B cell (primary cell): ENCODE measurements around the gene NOS3. TPM values are rescaled to one million over a fixed set of nuclear protein-coding genes. Genes with fewer than 3 reads are reported as not detected.
A peak's percentile ranks its signal among the peaks of the same experiment; 100 is the strongest.

Source experiments
- ATAC-seq: fragments of 200-7000 bp; cut with Tn5 transposase; one replicate; pipeline ENCODE4 v1.10.0; 2021; ENCODE audit warnings: low read depth, mild to moderate bottlenecking, moderate number of reproducible peaks, moderate library complexity
- CTCF ChIA-PET: fragments of 350-600 bp; sonication (Branson Sonifier 250); formaldehyde crosslinking; loops from one replicate; lab custom pipeline; 2021; ENCODE audit warnings: antibody characterized with exemption, inconsistent platforms; lab: Charles Lee
- POLR2A ChIA-PET: fragments of 350-600 bp; sonication (Branson Sonifier 250); formaldehyde crosslinking; loops from one replicate; lab custom pipeline; 2021; ENCODE audit warnings: antibody characterized with exemption; lab: Charles Lee
- DNase-seq: peaks from one replicate; pipeline ENCODE4 v3.0.0; 2013
- H2AFZ ChIP-seq: 2 replicates; pipeline ENCODE4 v1.6.1; 2012; ENCODE audit warnings: mild to moderate bottlenecking, low read depth, low read length; ENCODE audit not compliant: insufficient read depth, poor library complexity, severe bottlenecking
- H3K27ac ChIP-seq, 2 donors: 1 replicate in 1 of 2; 2 replicates in 1 of 2; pipeline ENCODE4 v1.5.1; 2012 to 2013; ENCODE audit warnings: low read length in 2 of 2, mild to moderate bottlenecking in 2 of 2, moderate library complexity in 1 of 2
- H3K27me3 ChIP-seq, 4 experiments: fragments of 200-600 bp in 1 of 4; sonication (generic) in 1 of 4; replicated peaks in 1 of 4; 1 replicate in 2 of 4; 2 replicates in 2 of 4; pipeline versions ENCODE4 v1.6.1 to v1.7.0; 2013 to 2016; ENCODE audit warnings: low read length in 3 of 4, mild to moderate bottlenecking in 2 of 4, mixed read lengths in 1 of 4, moderate library complexity in 1 of 4; ENCODE audit not compliant: insufficient read depth in 4 of 4, control insufficient read depth in 3 of 4; ENCODE audit errors: control extremely low read depth in 1 of 4
- H3K36me3 ChIP-seq, 2 experiments: replicated peaks in 1 of 2; 1 replicate in 1 of 2; 2 replicates in 1 of 2; pipeline versions ENCODE4 v1.6.1 to v1.7.1; 2013; ENCODE audit warnings: low read length in 1 of 2; ENCODE audit not compliant: insufficient read depth in 2 of 2, control insufficient read depth in 1 of 2; ENCODE audit errors: control extremely low read depth in 1 of 2, extremely low read depth in 1 of 2
- H3K4me1 ChIP-seq, 2 donors: fragments of 200-600 bp in 1 of 2; sonication (generic) in 1 of 2; 1 replicate in 1 of 2; 2 replicates in 1 of 2; pipeline versions ENCODE4 v1.5.1 to v1.6.1; 2013 to 2017; ENCODE audit warnings: low read length in 2 of 2; ENCODE audit not compliant: control insufficient read depth in 2 of 2, insufficient read depth in 2 of 2
- H3K4me2 ChIP-seq: replicated peaks from 2 replicates; pipeline ENCODE3; 2012; ENCODE audit warnings: mild to moderate bottlenecking, low read depth, low read length; ENCODE audit not compliant: poor library complexity, severe bottlenecking
- H3K4me3 ChIP-seq, 5 experiments: fragments of 200-600 bp in 1 of 5; sonication (generic) in 1 of 5; 1 replicate in 3 of 5; 2 replicates in 2 of 5; pipeline versions ENCODE4 v1.5.1 to v1.7.0; 2011 to 2016; ENCODE audit warnings: low read length in 4 of 5, mild to moderate bottlenecking in 4 of 5, low read depth in 2 of 5, control low read depth in 1 of 5, moderate library complexity in 1 of 5; ENCODE audit not compliant: insufficient read depth in 1 of 5; ENCODE audit errors: control extremely low read depth in 1 of 5, extremely low read depth in 1 of 5
- H3K79me2 ChIP-seq: fragments of 200-600 bp; sonication (generic); one replicate; pipeline ENCODE4 v1.6.0; 2016; ENCODE audit warnings: low read length; ENCODE audit not compliant: control insufficient read depth, insufficient read depth
- H3K9ac ChIP-seq: fragments of 200-600 bp; sonication (generic); 2 replicates; pipeline ENCODE4 v1.6.1; 2017; ENCODE audit warnings: mild to moderate bottlenecking, low read length, moderate library complexity
- H3K9me3 ChIP-seq, 3 donors: one replicate each; pipeline versions ENCODE4 v1.6.1 to v1.7.1; 2013; ENCODE audit warnings: low read length in 2 of 3; ENCODE audit not compliant: control insufficient read depth in 2 of 3, insufficient read depth in 1 of 3; ENCODE audit errors: control extremely low read depth in 1 of 3
- H4K20me1 ChIP-seq: 2 replicates; pipeline ENCODE4 v1.6.0; 2012; ENCODE audit warnings: mild to moderate bottlenecking, low read length; ENCODE audit not compliant: insufficient read depth, control insufficient read depth, poor library complexity, severe bottlenecking
- H3K27ac Mint-ChIP-seq: one replicate; pipeline ENCODE4 v1.8.0; 2021; ENCODE audit warnings: mixed read lengths
- H3K27me3 Mint-ChIP-seq: one replicate; pipeline ENCODE4 v1.8.0; 2021; ENCODE audit warnings: mixed read lengths
- H3K4me1 Mint-ChIP-seq: one replicate; pipeline ENCODE4 v1.8.0; 2021; ENCODE audit warnings: mixed read lengths
- H3K4me3 Mint-ChIP-seq: one replicate; pipeline ENCODE4 v1.8.0; 2021; ENCODE audit warnings: mixed read lengths
- H3K9me3 Mint-ChIP-seq: one replicate; pipeline ENCODE4 v1.8.0; 2022; ENCODE audit warnings: mixed read lengths; ENCODE audit not compliant: insufficient read depth
- CTCF ChIP-seq: fragments of 200-600 bp; IDR thresholded peaks from one replicate; pipeline ENCODE4 v1.8.0; 2022; ENCODE audit warnings: antibody characterized with exemption, mild to moderate bottlenecking
- EZH2 ChIP-seq: IDR thresholded peaks from 2 replicates; pipeline ENCODE4 v1.6.1; 2012; ENCODE audit warnings: borderline replicate concordance, low read depth, mild to moderate bottlenecking, moderate library complexity, low read length; ENCODE audit not compliant: insufficient read depth, poor library complexity, severe bottlenecking
- WGBS: methylation state at CpG from one replicate; pipeline ENCODE4 v1.1.5; 2013; ENCODE audit warnings: missing lambda C conversion rate; ENCODE audit not compliant: insufficient coverage; 5-methylcytosine and 5-hydroxymethylcytosine counted together
- intact Hi-C: fragments of 100-400 bp; cut with micrococcal nuclease; formaldehyde crosslinking; loops from one replicate; pipeline ENCODE4 v1.10.0; 2022
- polyA plus RNA-seq: library from polyadenylated mRNA; depleted of rRNA; stranded (reverse); fragments of >200 nt; gene quantifications from 2 replicates; pipeline ENCODE4 v1.2.3, GENCODE V29; 2012
- total RNA-seq, 2 donors: library from RNA; stranded (reverse); fragments of 120-200 nt in 1 of 2; gene quantifications; 1 replicate in 1 of 2; 2 replicates in 1 of 2; pipeline versions ENCODE4 v1.2.3 to v1.2.4, GENCODE V29; 2013 to 2022

NOS3 gene
- total and polyA plus RNA-seq, 2 donors (not counting 1 experiment from before 2014, with no cell fraction given), result 0.39 to 0.54 TPM

- under 1% methylated on average over 72 of the region's 75 CpGs for WGBS
- peak within 1 kb of the TSS; percentile 67 to 90 (median 73) for H3K4me3 ChIP-seq
- TF ChIP-seq EZH2 (no peak), CTCF (peak; percentile 82)
Observed at GRCh38 chr7:151059367-151060112, 68.7 kb downstream of the NOS3 start, which contains the start of gene SLC4A2. SLC4A2 (plus strand) TSS chr7:151059589; CDS start chr7:151061988, 2,399 bp downstream.

GRCh38 chr7:151060113-151060415, 69.2 kb downstream of the NOS3 start:
- ATAC-seq (no peak), DNase-seq (no peak)
- Histone ChIP-seq H3K79me2 (peaks cover 37% of the 10 kb centered on the region), H3K9me3 (no peaks in the 10 kb centered on the region), H3K36me3 (peaks cover 0 to 11% of the 10 kb centered on the region in 2 experiments), H3K27ac (peak overlapping the region in 1 of 2 donors; percentile 82), H4K20me1 (peaks cover 32% of the 10 kb centered on the region), H3K9ac (peak overlapping the region; percentile 89), H3K4me1 (peaks cover 23 to 40% of the 10 kb centered on the region in 2 donors), H3K4me3 (peak overlapping the region; percentile 27 to 90 (median 73)), H3K27me3 (no peaks in the 10 kb centered on the region), H3K4me2 (peak overlapping the region; percentile 100), H2AFZ (peak overlapping the region; percentile 98)
- TF ChIP-seq CTCF (peak; percentile 63), EZH2 (no peak)
- CTCF ChIA-PET, result interaction anchor here (1.2 to 2.2 kb wide), 2 partner anchors 24 to 51 kb away, joined by 4 read pairs; no protein-coding TSS in a partner anchor
- WGBS, result 1% methylated on average over 14 of the region's 17 CpGs
- Mint-ChIP-seq H3K27me3 (no peaks in the 10 kb centered on the region), H3K9me3 (no peaks in the 10 kb centered on the region), H3K4me3 (peak overlapping the region; percentile 96), H3K4me1 (peaks cover 36% of the 10 kb centered on the region), H3K27ac (peak overlapping the region; percentile 50)
- POLR2A ChIA-PET, result interaction anchor here (0.7 kb wide), 1 partner anchor 23 kb away, joined by 3 read pairs; the partner anchor contains the start of gene TMUB1
- intact Hi-C loops, result no loop called here

More at GRCh38 chr7:151059367-151060112, 68.7 kb downstream of the NOS3 start, which contains the start of gene SLC4A2:
- intact Hi-C loops, result loop anchor here (1.0 to 5.0 kb wide), 4 partner anchors 21 to 1345 kb away; partner anchors contain the start of genes FASTK and REPIN1
- peaks cover 32% of the 10 kb centered on the region for H4K20me1 ChIP-seq
- H3K9me3 ChIP-seq, result no peaks in the 10 kb centered on the region
- H3K4me2 ChIP-seq, result peak within 1 kb of the TSS; percentile 100
- no peaks in the 10 kb centered on the region for H3K27me3 Mint-ChIP-seq
- ATAC-seq (peak; percentile 35), DNase-seq (peak; percentile 87)
- H3K4me3 Mint-ChIP-seq, result peak within 1 kb of the TSS; percentile 96
- POLR2A ChIA-PET, result interaction anchor here (0.7 to 1.0 kb wide), 2 partner anchors 24 to 732 kb away, joined by 3 to 7 read pairs; partner anchors contain the start of gene TMUB1
- H3K27ac Mint-ChIP-seq, result peak within 1 kb of the TSS; percentile 94
- peaks cover 23 to 40% of the 10 kb centered on the region in 2 donors for H3K4me1 ChIP-seq
- H3K4me1 Mint-ChIP-seq, result peaks cover 36% of the 10 kb centered on the region
- H3K36me3 ChIP-seq, result peaks cover 0 to 5% of the 10 kb centered on the region in 2 experiments
- H2AFZ ChIP-seq, result peak within 1 kb of the TSS; percentile 98
- H3K27me3 ChIP-seq, result no peaks in the 10 kb centered on the region
- peaks cover 37% of the 10 kb centered on the region for H3K79me2 ChIP-seq
- CTCF ChIA-PET, result interaction anchor here (1.3 to 2.2 kb wide), 2 partner anchors 21 to 51 kb away, joined by 4 to 6 read pairs; partner anchors contain the start of gene FASTK
- H3K9ac ChIP-seq, result peak within 1 kb of the TSS; percentile 89
- peak within 1 kb of the TSS; percentile 79 to 82 for H3K27ac ChIP-seq
- H3K9me3 Mint-ChIP-seq, result no peaks in the 10 kb centered on the region
